NCI-H2196 treated with DMSO at 0.1 percent for 48 hours (cell line): ENCODE data around the gene ARHGAP40.

Source experiments
- DNase-seq: peaks from one replicate; lab custom pipeline; 2025; ENCODE audit not compliant: unreplicated experiment; lab: John Stamatoyannopoulos, UW

ARHGAP40 gene

DNA sequence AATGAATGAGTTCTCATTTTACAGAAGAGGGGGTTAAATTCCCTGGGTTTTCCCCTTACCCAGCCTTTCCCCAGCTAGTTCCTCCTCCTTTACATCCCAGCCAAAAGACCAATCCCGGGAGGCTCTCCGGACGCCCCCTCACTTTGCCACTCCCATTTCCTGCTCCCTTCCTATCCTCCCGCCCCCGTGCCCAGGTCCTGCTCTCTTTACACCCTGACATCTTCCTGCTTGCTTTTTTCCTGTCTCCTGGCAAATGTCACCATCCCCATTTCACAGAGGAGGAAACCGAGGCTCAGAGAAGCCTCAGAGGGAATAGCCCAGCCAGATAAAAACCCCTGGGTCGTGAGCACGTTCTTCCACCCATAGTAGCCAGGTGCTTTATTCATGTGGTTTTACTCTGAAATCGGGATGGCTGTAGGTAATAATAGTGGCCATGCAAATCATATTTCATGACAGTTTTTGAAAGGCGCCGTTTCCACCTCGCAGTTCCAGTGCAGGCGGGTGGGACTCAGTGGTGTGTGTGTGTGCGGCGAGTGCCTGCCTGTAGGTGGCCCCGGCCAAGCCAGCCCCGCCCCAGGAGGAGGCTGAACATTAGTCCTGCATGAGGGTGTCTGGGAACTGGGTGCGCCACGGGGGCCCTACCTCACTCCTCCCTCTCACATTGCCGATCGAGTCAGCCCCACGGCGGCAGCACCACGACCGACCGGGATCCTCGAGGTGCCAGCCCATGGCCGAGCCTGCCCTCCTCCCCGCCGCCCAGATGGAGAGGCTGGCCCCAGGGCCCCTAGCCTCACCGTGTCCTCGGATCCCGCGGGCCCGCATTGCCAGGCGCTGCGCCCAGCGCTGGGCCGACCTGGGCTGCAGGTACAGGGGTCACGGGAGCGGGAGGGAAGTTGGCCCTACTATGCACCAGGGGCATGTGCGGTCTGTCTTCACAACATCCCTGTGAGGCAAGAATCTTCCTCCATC, at the start of gene ARHGAP40:
Gene ARHGAP40 (plus strand): TSS at position 594 of the 969 bp plus-strand sequence.
- no peak for DNase-seq

DNA sequence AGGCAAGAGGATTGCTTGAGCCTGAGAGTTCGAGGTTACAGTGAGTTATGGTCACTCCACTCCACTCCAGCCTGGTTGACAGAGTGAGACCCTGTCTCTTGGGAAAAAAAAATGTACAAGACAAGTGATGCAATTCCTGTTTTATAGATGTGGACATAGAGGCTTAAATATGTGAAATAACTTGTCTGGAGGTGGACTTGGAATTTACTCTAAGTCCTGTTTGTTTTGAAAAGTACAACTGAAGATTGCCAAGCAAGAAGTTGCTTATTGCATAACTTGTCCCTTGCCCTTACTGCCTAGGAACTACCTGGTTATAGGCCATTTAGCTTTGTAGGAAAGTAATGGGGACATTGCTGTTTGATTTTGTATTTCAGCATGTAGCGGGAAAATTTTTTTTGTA, 46.6 kb upstream of the ARHGAP40 start:
- no peak for DNase-seq

DNA sequence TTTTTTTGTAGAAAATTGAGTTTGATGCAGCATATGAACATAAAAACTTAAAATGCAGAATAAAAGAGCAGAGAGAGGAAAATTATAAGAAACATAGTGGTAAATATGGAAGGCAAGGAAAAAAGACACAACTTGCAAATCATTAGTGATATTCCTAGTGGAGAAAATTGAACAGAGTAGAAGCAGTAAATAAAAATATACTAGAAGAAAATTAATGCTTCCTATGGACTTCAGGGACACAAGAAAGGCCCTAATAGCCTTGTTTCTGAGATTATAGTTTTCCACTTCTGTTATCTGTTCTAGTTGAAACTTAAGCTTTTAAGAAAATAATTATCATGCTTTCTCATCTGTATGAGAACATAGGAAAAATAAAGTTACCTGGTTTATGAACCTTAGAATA, 46.2 kb upstream of the ARHGAP40 start:
- no peak for DNase-seq

DNA sequence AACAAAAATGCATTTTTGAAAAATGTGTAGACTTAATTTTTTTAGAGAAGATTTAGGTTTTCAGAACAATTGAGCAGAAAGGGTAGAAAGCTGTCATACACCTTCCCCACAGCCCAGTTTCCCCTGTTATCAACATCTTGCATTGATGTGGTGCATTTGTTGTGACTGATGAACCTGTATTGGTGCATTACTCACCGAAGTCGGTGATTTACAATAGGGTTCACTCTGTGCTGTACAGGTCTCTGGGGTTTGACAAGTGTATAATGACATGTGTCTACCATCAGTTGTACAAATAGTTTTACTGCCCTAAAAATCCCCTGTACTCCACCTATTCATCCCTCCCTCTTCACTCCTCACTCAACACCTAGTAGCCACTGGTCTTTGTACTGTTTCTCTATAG, 44.4 kb upstream of the ARHGAP40 start:
- DNase-seq: no peak

DNA sequence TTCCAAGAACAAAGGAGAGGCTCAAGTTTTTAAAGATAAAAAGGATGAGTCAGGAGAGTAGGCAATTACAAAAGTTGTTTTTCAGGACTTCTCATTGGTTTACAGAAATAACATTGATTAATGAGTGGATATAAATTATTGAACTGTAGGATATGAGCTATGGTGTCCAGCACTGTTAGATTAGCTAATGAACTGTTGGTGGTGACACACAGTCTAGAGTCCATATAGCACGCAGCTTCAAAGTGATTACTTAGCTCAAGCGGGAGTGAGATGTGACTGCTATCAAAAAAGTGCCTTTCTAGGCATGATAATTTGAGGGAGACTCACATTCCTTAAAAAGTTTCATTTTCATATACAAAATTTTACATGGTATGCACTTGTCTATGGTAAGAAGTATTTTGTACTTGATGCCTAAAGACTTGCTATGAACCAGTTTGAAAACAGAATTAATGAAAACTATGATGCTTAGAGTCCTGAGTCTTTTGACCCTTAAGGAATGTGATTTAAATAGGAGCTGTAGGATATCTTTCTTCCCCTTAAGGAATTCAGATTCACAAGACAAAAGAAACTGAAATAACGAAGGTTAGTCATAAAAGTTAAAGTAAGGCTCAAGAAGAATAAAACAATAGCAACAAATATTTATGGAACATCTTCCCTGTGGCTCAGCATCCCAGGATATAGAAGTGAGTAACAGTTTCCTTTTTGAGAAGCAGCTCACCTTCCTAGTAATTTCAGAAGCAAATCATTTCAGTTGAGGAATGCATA, 42.8 kb upstream of the ARHGAP40 start:
- DNase-seq: no peak

DNA sequence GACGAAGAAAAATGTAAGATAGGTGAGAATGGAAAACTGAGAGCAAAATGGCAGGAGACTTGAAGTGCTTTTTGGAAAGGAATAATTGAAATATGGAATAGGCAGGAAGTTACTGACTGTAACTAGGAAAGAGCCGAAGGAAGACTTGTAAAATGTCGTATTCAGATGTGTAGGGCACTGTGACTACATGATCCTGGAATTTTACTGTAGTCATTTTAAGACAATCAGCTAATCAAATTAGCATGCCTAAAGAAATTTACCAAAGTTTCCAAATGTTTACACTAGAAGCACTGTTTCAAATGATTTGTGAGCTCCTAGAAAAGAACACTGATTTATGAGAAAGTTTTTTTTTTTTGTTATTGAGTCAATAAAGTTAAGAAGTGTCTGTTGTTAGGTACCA, 41.8 kb upstream of the ARHGAP40 start:
- no peak for DNase-seq

DNA sequence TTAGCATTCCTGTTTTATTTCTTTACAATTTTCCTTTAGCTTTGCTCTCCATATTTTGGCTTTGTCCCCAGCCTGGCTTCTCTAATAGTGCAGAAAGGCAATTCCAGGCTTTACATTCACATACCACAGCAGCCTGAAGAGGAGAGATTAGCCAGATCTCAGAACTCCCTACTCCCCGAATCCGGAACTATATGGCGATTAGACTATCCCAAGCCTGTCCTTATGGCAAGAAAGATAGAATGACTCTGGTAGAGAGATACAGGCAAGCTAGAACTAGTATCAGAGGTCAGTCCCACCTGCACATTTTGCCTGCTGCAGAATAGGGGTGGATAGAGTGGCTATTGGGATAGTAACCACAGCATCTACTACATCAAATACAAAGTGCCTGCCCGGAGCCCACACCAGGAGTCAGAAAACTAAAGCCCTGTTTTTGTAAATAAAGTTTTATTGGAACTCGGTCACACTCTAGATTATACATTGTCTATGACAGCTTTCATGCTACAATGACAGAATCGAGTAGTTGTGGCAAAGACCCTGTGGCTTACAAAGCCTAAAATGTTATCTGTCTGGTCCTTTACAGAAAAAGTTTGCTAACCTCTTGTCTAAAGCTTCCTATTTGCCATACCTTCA, 37.7 kb upstream of the ARHGAP40 start:
- no peak for DNase-seq

DNA sequence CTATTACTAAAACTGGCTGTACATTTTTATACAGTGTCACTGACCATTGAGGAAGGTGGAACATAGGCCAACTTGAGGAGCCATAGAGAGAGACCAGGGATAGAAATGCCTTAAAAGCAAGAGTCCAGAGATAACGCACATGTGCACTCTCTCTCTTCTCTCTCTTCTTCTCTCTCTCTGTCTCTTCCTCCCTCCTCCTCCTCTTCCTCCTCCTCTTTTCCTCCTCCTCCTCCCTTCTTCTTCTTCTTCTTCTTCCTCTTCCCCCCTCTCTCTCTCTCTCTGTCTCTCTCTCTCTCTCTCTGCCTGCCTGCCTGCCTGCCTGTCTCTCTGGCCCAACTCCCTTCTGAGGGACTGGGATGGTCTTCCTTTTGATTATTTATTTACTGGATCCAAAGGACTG, 36.9 kb upstream of the ARHGAP40 start:
- DNase-seq: no peak

DNA sequence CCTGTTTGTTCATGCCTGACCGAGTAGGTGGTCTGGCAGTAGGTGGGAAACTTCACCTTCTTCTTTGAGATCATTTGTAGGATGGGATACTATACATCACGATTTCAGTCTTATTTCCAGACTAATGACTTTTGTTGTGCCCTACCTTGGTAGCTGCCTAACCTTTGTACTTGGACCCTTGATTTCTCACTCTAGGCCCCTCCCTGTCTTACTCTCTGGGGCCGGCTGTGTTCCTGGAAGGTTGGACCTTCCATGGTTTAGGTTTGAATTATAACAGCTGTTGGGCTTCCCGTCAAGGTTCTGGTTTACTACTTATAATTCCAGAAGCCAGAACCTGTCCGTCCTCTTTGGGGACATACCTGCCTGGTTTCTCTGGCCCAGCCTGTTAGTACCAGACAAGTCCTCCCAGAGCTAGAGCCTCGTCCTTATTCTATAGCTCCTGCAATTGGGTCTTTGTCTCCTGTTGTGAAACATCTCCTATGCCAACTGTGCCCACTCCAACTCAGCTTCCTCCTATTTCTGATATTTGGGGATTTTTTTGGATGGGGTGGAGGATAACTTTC, 35.5 kb upstream of the ARHGAP40 start:
- no peak for DNase-seq

DNA sequence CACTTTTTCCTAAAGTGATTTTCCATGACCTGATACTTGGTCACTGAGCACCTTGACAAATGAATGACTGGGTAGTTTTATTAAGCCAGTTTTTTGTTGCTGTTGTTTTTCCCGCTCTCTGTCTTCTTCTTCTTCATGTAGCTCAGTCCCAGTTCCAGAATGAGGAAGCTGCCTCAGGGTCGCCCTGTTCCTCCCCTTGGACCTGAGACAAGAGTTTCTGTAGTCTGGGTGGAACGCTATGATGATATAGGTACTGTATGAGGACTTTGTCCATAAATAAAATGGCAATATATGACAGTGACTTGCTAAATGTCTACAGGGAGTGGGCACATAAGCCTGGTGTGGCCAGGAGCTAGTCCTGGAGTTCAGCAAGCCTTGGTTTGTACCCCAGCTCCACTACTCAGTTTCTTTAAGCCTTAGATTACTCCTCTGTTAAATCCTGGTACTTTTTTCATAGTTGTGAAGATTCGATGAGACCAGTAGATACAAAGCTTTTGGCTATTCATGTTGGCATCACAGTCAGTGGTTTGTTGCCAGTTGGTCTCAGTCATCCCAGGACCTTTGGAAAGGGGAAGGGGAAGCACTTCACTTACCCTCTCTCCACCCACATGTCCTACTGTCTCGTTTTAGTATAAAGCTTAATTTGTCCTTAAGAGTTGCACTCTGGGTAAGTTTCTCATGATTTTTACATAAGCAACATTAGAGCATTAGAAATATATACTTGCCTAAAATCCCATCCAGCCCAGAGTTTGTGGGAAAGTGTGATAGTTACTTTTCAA, 31.7 kb upstream of the ARHGAP40 start:
- DNase-seq: no peak

DNA sequence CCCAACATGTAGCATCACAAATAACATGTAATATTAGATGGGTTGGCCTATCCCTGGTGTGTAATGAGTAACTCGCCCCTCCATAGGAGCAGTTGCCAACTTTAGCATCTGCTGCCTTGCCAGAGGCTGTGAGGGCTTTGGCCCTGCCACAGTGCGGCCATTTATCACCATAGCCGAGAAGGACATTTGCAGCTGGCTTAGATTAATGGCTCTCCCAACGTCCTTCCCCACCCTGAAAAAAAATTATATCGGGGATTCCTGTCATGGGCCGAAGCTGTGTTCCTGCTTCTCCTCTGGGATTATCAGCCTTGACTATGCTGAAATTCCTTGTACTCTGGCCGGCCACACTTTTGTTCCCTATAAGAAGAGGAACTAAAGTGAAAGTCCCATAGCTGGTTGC, 28.2 kb upstream of the ARHGAP40 start:
- DNase-seq: no peak

DNA sequence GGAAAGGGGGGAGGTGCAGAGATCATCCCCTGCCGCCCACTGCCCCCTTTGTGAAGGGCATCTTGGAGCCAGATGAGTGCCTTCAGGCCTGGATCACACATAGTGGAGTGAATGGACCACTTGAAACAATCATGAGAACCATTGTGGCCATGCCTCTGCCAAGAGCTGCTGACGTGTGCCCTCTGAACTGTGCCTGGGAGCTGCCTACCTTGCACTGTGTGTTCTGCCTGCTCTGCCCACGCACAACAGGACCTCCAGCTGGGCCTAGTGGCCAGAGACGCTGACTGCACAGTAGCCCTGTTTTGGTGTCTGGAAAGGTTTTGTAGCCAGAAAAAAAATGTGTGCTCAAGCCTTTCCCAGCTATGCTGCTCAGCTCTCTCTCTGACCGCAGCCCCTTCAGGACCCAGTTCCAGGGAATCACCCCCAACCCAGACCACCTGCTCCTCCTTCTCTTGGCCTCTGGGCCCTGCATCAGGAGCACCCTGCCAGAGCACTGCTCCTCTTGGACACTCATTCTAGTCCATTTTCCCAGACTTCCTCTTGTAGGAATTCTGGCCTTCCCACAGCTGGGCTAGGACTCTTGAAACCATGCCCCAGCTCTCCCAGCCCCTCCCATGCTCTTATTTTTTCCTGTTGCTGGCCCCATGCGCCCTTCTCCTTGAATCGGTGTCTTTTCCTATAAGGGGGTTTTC, 22.2 kb upstream of the ARHGAP40 start:
- no peak for DNase-seq

DNA sequence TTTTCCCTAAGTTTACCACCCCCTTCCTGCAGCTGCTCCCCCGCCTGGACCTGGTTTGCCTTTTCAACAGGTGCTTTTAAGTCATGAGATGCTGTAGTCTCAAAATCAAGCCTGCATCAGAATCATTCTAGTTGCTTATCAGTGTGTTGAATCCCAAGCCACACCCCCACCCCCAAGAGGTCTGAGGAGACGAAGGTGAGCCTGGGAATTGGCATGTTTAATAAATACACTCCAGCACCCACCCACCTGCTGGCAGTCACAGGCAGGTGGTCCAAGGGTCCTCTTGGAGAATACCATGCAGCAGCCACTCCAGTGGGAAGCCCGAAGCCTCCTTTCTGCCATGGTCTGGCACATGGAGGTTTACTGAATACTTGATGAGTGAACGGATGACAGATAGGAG, 21.7 kb upstream of the ARHGAP40 start:
- no peak for DNase-seq

DNA sequence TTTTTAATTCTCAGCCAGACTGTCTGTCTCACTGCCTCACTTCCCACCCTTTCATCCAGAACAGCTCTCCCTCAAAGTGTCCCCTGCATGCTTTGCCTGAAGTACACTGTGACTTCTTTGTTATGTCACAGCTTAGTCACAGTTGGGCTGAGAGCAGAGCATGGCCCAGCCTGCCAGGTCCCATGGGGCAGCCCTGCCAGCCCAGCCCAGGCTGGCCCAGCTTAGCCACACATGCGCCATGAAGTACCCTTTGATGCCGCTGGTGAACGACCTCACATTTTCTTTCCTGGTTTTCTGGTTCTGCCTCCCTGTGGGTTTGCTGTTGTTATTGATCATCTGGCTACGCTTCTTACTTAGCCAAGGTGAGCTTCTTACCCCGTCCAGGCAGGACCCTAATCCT, 20.6 kb upstream of the ARHGAP40 start, which contains the start of gene ADIG:
Gene ADIG (plus strand): TSS at position 185 of the 400 bp plus-strand sequence. CDS start 54 bp downstream, at position 239.
- DNase-seq: no peak

DNA sequence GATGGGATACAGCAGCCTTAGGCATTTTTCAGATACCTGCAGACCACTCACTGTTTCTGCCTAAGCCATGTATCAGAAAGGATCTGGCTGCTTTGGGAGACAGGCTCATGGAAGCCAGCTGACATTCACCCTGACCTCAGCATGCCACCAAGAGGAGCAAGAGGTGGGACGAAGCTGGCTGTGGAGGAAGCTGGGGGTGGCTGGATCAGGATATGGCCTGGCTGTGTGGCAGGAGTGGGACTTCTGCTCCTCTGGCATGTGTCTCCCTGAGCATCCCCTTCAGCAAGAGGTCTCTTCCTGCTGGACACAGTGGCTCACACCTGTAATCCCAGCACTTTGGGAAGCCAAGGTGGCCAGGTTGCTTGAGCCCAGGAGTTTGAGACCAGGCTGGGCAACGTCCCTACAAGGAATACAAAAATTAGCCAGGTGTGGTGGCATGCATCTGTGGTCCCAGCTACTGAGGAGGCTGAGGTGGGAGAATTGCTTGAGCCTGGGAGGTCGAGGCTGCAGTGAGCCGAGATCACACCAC, 19.7 kb upstream of the ARHGAP40 start:
- no peak for DNase-seq

DNA sequence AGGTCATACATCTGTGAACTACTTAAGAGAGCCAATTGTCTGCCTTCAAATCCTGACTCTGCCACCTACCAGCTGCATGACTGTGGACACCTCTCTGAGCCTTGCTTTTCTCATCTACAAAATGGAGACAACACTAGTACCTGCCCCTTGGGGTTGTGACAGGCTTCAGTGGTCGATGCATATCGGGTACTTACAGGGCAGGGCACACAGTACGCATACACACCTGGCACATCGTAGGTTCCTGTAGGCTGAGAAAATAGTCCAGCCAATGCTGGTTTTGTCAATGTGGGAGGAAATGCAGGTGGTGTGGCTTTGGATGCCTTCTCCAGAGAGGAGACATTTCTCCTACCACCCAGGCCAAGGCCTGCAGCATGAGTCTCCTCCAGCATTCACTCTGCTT, 18.3 kb upstream of the ARHGAP40 start:
- no peak for DNase-seq

DNA sequence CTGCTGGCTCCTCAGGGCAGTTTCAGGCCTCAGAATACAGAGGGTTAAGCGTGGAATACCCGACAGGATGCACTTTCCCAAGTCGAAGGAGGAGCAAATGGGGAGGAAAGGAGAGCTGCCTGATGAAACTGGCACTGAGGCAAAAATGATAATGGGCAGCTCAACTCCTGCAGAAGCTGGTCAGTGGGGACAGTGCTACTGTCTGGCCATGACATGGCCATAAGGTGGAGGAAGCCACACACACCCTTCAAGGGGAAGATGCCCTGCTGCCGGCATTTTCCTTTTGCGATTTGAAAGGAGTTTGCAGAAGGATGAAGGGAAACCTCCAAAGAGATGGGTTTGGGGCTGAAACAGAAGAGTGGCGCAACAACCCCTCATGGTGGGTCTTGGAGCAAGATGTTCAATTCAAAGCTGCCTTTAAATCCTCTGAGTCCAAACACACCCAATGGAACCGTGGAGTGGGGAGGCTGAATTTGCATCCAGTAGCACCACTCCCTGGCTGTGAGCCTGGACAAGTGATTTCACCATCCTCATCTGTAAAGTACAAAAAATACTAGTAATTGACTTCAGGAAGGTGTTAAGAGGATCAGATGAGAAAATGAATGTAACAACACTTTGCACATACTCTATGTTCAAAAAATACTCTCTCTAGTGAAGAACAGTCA, 17.4 kb upstream of the ARHGAP40 start:
- DNase-seq: no peak

DNA sequence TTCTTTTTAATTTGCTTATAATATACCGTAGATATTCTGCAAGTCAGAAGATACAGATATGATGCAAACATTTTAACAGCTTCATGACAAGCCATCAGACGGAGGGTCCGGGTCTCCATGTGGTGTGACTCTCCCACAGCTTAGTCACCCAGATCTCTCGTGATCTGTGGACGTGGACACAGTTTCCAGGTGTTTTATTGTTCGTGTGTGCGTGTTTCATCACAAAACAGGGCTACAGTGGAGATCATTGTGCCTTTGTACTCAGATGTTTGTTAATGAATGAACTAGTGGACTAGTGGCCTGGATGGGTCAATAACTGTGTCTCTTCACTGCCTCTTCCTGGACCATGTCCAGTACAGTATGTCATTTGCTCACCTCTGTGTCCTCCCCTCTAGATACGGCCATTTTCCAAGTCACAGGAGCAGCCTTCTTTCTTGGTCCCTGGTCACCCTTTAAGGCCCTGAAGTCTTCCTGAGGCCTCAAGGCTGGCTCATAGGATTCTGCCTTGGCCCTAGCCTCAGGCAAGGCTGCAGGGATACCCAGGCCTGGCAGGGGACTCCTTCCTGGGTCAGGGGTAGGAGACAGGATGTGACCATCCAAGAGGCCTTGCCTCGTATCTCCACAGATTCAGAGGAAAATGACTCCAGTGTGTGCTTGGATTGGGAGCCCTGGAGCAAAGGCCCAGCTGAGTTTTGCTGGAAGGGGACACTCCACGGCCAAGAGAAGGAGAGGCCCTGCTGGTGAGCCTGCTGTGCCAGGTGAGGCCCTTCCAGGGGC, 16.0 kb upstream of the ARHGAP40 start:
- DNase-seq: no peak
